Fibroblast of lung (primary cell): Measurements from ENCODE around the gene VAV1.

ENCODE experiments used
- EZH2 ChIP-seq: IDR thresholded peaks from 2 replicates; pipeline ENCODE4 v1.5.1; 2012; ENCODE audit warnings: low read length, control low read depth, mild to moderate bottlenecking; ENCODE audit errors: missing control alignments
- TF ChIP-seq, protein P1 (sequence below), 2 donors: IDR thresholded peaks in 1 of 2; conservative IDR thresholded peaks in 1 of 2; 1 replicate in 1 of 2; 2 replicates in 1 of 2; pipeline ENCODE4 v1.5.1; 2011 to 2012; ENCODE audit warnings: low read length in 2 of 2, control low read depth in 1 of 2, inconsistent platforms in 1 of 2, low read depth in 1 of 2, mild to moderate bottlenecking in 1 of 2

DNA sequence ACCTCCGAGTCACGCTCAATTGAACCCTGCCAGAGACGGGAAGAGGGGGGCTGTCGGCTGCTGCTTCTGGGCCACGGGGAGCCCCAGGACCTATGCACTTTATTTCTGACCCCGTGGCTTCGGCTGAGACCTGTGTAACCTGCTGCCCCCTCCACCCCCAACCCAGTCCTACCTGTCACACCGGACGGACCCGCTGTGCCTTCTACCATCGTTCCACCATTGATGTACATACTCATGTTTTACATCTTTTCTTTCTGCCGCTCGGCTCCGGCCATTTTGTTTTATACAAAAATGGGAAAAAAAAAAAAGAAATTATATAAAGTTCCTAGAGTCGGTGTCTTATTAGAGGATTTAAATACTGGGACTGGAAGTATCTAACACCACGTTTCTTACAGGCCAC is 21.3 kb upstream of the VAV1 start:
- no peak for TF ChIP-seq EZH2
- TF ChIP-seq, protein P1, sequence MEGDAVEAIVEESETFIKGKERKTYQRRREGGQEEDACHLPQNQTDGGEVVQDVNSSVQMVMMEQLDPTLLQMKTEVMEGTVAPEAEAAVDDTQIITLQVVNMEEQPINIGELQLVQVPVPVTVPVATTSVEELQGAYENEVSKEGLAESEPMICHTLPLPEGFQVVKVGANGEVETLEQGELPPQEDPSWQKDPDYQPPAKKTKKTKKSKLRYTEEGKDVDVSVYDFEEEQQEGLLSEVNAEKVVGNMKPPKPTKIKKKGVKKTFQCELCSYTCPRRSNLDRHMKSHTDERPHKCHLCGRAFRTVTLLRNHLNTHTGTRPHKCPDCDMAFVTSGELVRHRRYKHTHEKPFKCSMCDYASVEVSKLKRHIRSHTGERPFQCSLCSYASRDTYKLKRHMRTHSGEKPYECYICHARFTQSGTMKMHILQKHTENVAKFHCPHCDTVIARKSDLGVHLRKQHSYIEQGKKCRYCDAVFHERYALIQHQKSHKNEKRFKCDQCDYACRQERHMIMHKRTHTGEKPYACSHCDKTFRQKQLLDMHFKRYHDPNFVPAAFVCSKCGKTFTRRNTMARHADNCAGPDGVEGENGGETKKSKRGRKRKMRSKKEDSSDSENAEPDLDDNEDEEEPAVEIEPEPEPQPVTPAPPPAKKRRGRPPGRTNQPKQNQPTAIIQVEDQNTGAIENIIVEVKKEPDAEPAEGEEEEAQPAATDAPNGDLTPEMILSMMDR (conservative IDR thresholded peaks at IDR 0.05 in 1 of 2, IDR thresholded peaks at IDR 0.05 in 1 of 2; ENCODE audit: low read depth in 1 of 2, low read length in 2 of 2): no peak
